ENCODE results near the gene MAGI2.

- TF ChIP-seq PATZ1 (CRISPR knock-in tag; IDR thresholded peaks at IDR 0.05; ENCODE audit: borderline replicate concordance) (no peak), PPARA (CRISPR knock-in tag; IDR thresholded peaks at IDR 0.05; ENCODE audit: borderline replicate concordance) (no peak), RARB (CRISPR knock-in tag; IDR thresholded peaks at IDR 0.05) (no peak), ZC3H10 (CRISPR knock-in tag; IDR thresholded peaks at IDR 0.05) (no peak), ARNTL (CRISPR knock-in tag; IDR thresholded peaks at IDR 0.05; ENCODE audit: borderline replicate concordance, low read depth) (no peak), TSHZ2 (CRISPR knock-in tag; IDR thresholded peaks at IDR 0.05) (no peak), CSDC2 (CRISPR knock-in tag; IDR thresholded peaks at IDR 0.05) (no peak)
Measured at GRCh38 chr7:78101076-78101475, 1352.4 kb downstream of the MAGI2 start.

All from SK-N-SH treated with all-trans-retinoic acid at 6 μM for 48 hours (cell line).